CD14-positive monocyte (primary cell): ENCODE measurements around the gene ZXDC. TPM values are rescaled to one million over a fixed set of nuclear protein-coding genes. Genes with fewer than 3 reads are reported as not detected.

ENCODE experiments used
- DNase-seq, 3 donors: peaks; one replicate each; pipeline ENCODE4 v3.0.0-alpha.2; 2011 to 2022
- H2AFZ ChIP-seq: 2 replicates; pipeline ENCODE4 v1.6.0; 2012; ENCODE audit warnings: mild to moderate bottlenecking, low read depth, low read length, inconsistent platforms; ENCODE audit not compliant: insufficient read depth, poor library complexity, severe bottlenecking
- H3K27ac ChIP-seq, 2 donors: 1 replicate in 1 of 2; 2 replicates in 1 of 2; pipeline ENCODE4 v1.5.1; 2012 to 2013; ENCODE audit warnings: low read length in 2 of 2, control low read depth in 1 of 2, inconsistent platforms in 1 of 2, low read depth in 1 of 2, mild to moderate bottlenecking in 1 of 2
- H3K27me3 ChIP-seq, 2 donors: one replicate each; pipeline versions ENCODE4 v1.6.0 to v1.6.1; 2011 to 2013; ENCODE audit warnings: low read length in 2 of 2; ENCODE audit not compliant: control insufficient read depth in 2 of 2, insufficient read depth in 2 of 2
- H3K36me3 ChIP-seq, 2 donors: replicated peaks in 1 of 2; 1 replicate in 1 of 2; 2 replicates in 1 of 2; pipeline versions ENCODE4 v1.5.1 to v1.6.1; 2012 to 2013; ENCODE audit warnings: low read length in 2 of 2, control low read depth in 1 of 2, inconsistent platforms in 1 of 2, mild to moderate bottlenecking in 1 of 2; ENCODE audit not compliant: insufficient read depth in 2 of 2, control insufficient read depth in 1 of 2
- H3K4me1 ChIP-seq, 2 donors: 1 replicate in 1 of 2; 2 replicates in 1 of 2; pipeline versions ENCODE4 v1.5.1 to v1.6.1; 2012 to 2013; ENCODE audit warnings: low read length in 2 of 2, control low read depth in 1 of 2, inconsistent platforms in 1 of 2, mild to moderate bottlenecking in 1 of 2, moderate library complexity in 1 of 2; ENCODE audit not compliant: insufficient read depth in 2 of 2, control insufficient read depth in 1 of 2
- H3K4me2 ChIP-seq: replicated peaks from 2 replicates; pipeline ENCODE3; 2012; ENCODE audit warnings: low read length, moderate library complexity, mild to moderate bottlenecking; ENCODE audit not compliant: poor library complexity, severe bottlenecking; ENCODE audit errors: extremely low read depth
- H3K4me3 ChIP-seq, 3 experiments: fragments of 200-600 bp in 1 of 3; sonication (generic) in 1 of 3; replicated peaks in 1 of 3; 1 replicate in 2 of 3; 2 replicates in 1 of 3; pipeline ENCODE4 v1.5.1; 2011 to 2013; ENCODE audit warnings: low read length in 3 of 3, mild to moderate bottlenecking in 3 of 3, control low read depth in 2 of 3, low read depth in 2 of 3, inconsistent platforms in 1 of 3, moderate library complexity in 1 of 3
- H3K79me2 ChIP-seq: 2 replicates; pipeline ENCODE4 v1.6.0; 2012; ENCODE audit warnings: mild to moderate bottlenecking, control low read depth, inconsistent platforms, low read length, moderate library complexity; ENCODE audit not compliant: insufficient read depth
- H3K9ac ChIP-seq: 2 replicates; pipeline ENCODE4 v1.6.0; 2017; ENCODE audit warnings: low read length, mild to moderate bottlenecking; ENCODE audit not compliant: insufficient read depth, poor library complexity, severe bottlenecking
- H3K9me3 ChIP-seq, 2 donors: replicated peaks in 1 of 2; 1 replicate in 1 of 2; 2 replicates in 1 of 2; pipeline versions ENCODE4 v1.5.1 to v1.6.1; 2012 to 2013; ENCODE audit warnings: low read length in 2 of 2, control low read depth in 1 of 2; ENCODE audit not compliant: control insufficient read depth in 1 of 2, insufficient read depth in 1 of 2
- H4K20me1 ChIP-seq: 2 replicates; pipeline ENCODE4 v1.6.0; 2012; ENCODE audit warnings: mild to moderate bottlenecking, low read length, control low read depth, moderate library complexity; ENCODE audit not compliant: insufficient read depth
- H3K27ac Mint-ChIP-seq, 7 donors: one replicate each; pipeline ENCODE4 v1.8.0; 2020; ENCODE audit warnings: mild to moderate bottlenecking in 7 of 7, mixed read lengths in 7 of 7, moderate library complexity in 6 of 7, inconsistent platforms in 2 of 7
- H3K27me3 Mint-ChIP-seq, 3 donors: one replicate each; pipeline ENCODE4 v1.8.0; 2021 to 2022; ENCODE audit warnings: low read depth in 3 of 3, mild to moderate bottlenecking in 3 of 3, mixed read lengths in 3 of 3, moderate library complexity in 3 of 3, inconsistent platforms in 1 of 3
- H3K36me3 Mint-ChIP-seq, 2 donors: one replicate each; pipeline ENCODE4 v1.8.0; 2020; ENCODE audit warnings: mixed read lengths in 2 of 2, inconsistent platforms in 1 of 2, mild to moderate bottlenecking in 1 of 2
- H3K4me1 Mint-ChIP-seq: one replicate; pipeline ENCODE4 v1.8.0; 2020; ENCODE audit warnings: mild to moderate bottlenecking, mixed read lengths
- H3K4me3 Mint-ChIP-seq, 2 donors: one replicate each; pipeline ENCODE4 v1.8.0; 2020; ENCODE audit warnings: mild to moderate bottlenecking in 2 of 2, mixed read lengths in 2 of 2, moderate library complexity in 1 of 2
- H3K9me3 Mint-ChIP-seq, 7 donors: one replicate each; pipeline ENCODE4 v1.8.0; 2020 to 2022; ENCODE audit warnings: mixed read lengths in 7 of 7, mild to moderate bottlenecking in 6 of 7, moderate library complexity in 6 of 7, inconsistent platforms in 2 of 7
- CTCF ChIP-seq: fragments of 200-600 bp; IDR thresholded peaks from one replicate; pipeline ENCODE4 v1.8.0; 2022; ENCODE audit warnings: antibody characterized with exemption, mild to moderate bottlenecking
- WGBS: methylation state at CpG from one replicate; pipeline ENCODE4 v1.1.5; 2013; ENCODE audit warnings: missing lambda C conversion rate; ENCODE audit not compliant: insufficient coverage; 5-methylcytosine and 5-hydroxymethylcytosine counted together
- intact Hi-C, 2 donors: fragments of 100-400 bp; cut with micrococcal nuclease; formaldehyde crosslinking; loops; one replicate each; pipeline versions ENCODE4 v1.15.0 to v1.15.1; 2023
- polyA plus RNA-seq, 3 donors: library from polyadenylated mRNA; depleted of rRNA in 1 of 3; unstranded in 2 of 3; stranded (reverse) in 1 of 3; fragments of 300-500 nt in 2 of 3; fragments of >200 nt in 1 of 3; fragmentation: Illumina TruSeq in 2 of 3; gene quantifications; 1 replicate in 2 of 3; 2 replicates in 1 of 3; pipeline ENCODE4 v1.2.3, GENCODE V29; 2012 to 2021

The ZXDC gene
- polyA plus RNA-seq, 3 donors: 6.3 to 44.8 (median 9.7) TPM

- 99% methylated on average over 7 of the region's 8 CpGs for WGBS
Measured at GRCh38 chr3:126422121-126422520, 53.6 kb downstream of the ZXDC start.

DNA sequence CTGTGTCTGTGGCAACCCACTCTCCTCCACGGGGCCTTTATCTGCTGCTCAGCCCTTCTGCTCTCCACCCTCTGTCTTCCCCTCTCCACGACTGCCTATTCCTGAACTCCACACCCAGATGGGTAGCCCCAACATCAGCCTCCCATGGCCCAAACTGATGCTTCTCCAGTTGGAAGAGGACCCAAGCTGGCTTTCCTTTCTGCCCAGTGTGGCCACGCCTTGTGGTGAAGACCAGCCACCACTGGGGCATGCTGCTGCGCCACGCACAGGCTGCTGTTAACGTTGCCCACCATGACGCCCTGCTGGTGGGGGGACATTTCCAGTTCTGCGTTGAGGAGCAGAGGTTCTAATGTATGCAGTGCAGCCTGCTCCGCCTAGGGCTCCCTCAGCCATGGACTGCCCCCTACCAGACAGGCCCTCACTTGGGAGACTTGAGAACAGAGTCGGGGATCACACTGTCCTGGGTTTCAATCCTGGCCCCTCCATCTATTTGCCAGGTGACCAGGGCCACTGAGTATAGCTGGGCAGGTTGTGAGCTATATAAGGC lies 54.0 kb downstream of the ZXDC start:
- Histone ChIP-seq H3K9me3 (peaks cover 8% of the 10 kb centered on the region in 2 donors), H3K4me2 (no peak overlapping the region), H3K79me2 (no peaks in the 10 kb centered on the region), H3K9ac (no peak overlapping the region), H3K36me3 (no peaks in the 10 kb centered on the region), H3K27ac (no peak overlapping the region), H3K4me1 (no peaks in the 10 kb centered on the region), H2AFZ (no peak overlapping the region), H3K4me3 (no peak overlapping the region), H3K27me3 (no peaks in the 10 kb centered on the region), H4K20me1 (no peaks in the 10 kb centered on the region)
- intact Hi-C loops: no loop called here
- WGBS: 89% methylated on average over 6 of the region's 10 CpGs
- no peak for DNase-seq
- Mint-ChIP-seq H3K36me3 (peaks cover 0 to 3% of the 10 kb centered on the region in 2 donors), H3K4me3 (no peak overlapping the region), H3K27me3 (peaks cover 5 to 23% (median 8%) of the 10 kb centered on the region in 3 donors), H3K4me1 (no peaks in the 10 kb centered on the region), H3K27ac (no peak overlapping the region), H3K9me3 (peaks cover 3 to 12% (median 11%) of the 10 kb centered on the region in 7 donors)
- no peak for TF ChIP-seq CTCF

More at GRCh38 chr3:126422121-126422520, 53.6 kb downstream of the ZXDC start:
- no peak for TF ChIP-seq CTCF
- Histone ChIP-seq H3K36me3 (no peaks in the 10 kb centered on the region), H3K4me1 (no peaks in the 10 kb centered on the region), H4K20me1 (no peaks in the 10 kb centered on the region), H3K4me2 (no peak overlapping the region), H3K4me3 (no peak overlapping the region), H3K27me3 (no peaks in the 10 kb centered on the region), H3K79me2 (no peaks in the 10 kb centered on the region), H3K9me3 (peaks cover 8% of the 10 kb centered on the region in 2 donors), H2AFZ (no peak overlapping the region), H3K9ac (no peak overlapping the region), H3K27ac (no peak overlapping the region)
- Mint-ChIP-seq H3K27ac (no peak overlapping the region), H3K4me1 (no peaks in the 10 kb centered on the region), H3K27me3 (peaks cover 3 to 18% (median 5%) of the 10 kb centered on the region in 3 donors), H3K36me3 (peaks cover 0 to 3% of the 10 kb centered on the region in 2 donors), H3K9me3 (peaks cover 6 to 17% (median 15%) of the 10 kb centered on the region in 7 donors), H3K4me3 (no peak overlapping the region)
- no peak for DNase-seq
- intact Hi-C loops: no loop called here
